ENCODE measurements around the gene CYB5R4.
"Not testable (repeated sequence)": the region's sequence is repeated elsewhere in the genome, so short reads cannot be mapped to it uniquely, and the experiment has no call there.

CYB5R4 gene

DNA sequence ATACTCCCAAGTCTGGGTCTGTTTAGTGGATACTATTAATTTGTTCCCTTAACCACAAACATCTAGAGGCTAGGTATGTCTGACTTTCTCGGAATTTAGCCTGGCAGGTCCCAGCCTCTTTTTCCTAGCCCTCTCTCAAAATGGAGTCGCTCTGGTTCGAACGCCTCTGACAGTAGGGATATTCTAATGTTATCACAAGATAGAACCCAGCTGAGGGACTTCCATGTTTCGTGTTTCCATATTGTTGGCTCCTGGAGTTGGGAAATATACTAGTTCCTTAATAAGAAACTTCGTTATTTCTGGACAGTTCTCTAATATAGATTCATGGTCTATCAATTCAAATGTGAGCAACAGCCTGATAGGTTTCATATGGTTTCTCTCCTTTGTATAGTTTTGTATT lies 16.4 kb downstream of the CYB5R4 start:
- Mint-ChIP-seq H3K9me3 (peaks cover 0 to 5% of the 10 kb centered on the region in 2 donors), H3K36me3 (peaks cover 10 to 26% of the 10 kb centered on the region in 2 donors), H3K4me3 (no peak overlapping the region), H3K27ac (no peak overlapping the region), H3K27me3 (no peaks in the 10 kb centered on the region), H3K4me1 (peaks cover 30 to 69% of the 10 kb centered on the region in 2 donors)
- no peak for ATAC-seq (replicated peaks)
- no peak for DNase-seq

DNA sequence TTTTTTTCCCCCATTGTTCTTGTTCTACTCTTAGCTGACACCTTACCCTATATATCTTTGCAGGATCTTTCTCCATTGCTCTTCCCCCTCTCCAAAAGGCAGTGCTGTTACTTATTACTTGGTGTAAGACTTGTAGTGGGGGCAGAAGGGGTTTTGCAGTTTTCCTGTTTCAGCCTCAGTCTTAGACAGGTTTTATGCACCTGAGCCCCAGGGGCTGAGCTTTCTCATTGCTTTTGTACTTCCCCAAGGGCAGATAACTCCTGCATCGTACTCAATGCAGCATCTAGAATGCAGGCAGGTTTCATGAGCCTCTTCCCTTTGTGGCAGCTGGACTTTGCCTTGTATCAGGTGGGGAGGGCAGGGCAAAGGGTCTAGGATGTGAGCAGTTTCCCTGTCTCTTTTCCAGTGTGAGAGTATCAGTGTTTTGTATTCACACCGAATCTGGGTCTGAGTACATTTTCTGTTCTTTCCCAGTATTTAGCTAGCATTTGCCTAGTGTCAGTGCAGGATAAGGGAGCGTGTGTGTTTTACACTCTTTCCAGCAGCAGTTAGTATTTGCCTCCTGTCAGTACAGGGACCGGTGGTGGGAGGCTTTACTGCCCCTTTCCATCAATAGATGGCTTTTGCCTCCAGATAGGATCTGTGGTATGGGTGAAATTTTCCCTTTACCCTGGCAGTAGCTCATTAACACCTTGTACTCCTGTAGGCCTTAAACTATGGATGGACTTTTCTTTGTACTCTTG lies 19.6 kb downstream of the CYB5R4 start:
- peaks cover 29 to 54% of the 10 kb centered on the region in 2 donors for H3K4me1 Mint-ChIP-seq
- no peak for ATAC-seq (replicated peaks)
- H3K27me3 Mint-ChIP-seq = no peaks in the 10 kb centered on the region
- no peak for DNase-seq
- peaks cover 0 to 3% of the 10 kb centered on the region in 2 donors for H3K9me3 Mint-ChIP-seq
- H3K36me3 Mint-ChIP-seq = peaks cover 10 to 11% of the 10 kb centered on the region in 2 donors
- H3K27ac Mint-ChIP-seq = peak overlapping the region; percentile 44
- H3K4me3 Mint-ChIP-seq = no peak overlapping the region

- Mint-ChIP-seq H3K36me3 (peaks cover 6 to 7% of the 10 kb centered on the region in 2 donors), H3K9me3 (no peaks in the 10 kb centered on the region), H3K4me3 (no peak overlapping the region), H3K27ac (peak overlapping the region; percentile 28), H3K27me3 (no peaks in the 10 kb centered on the region), H3K4me1 (peaks cover 28 to 53% of the 10 kb centered on the region in 2 donors)
- ATAC-seq (replicated peaks) (no peak), DNase-seq (no peak)
These were observed 20.3 kb downstream of the CYB5R4 start for GRCh38 chr6:83879746-83880145.

- Mint-ChIP-seq H3K36me3 (peaks cover 2 to 3% of the 10 kb centered on the region in 2 donors), H3K27ac (no peak overlapping the region), H3K9me3 (no peaks in the 10 kb centered on the region), H3K4me3 (no peak overlapping the region), H3K27me3 (no peaks in the 10 kb centered on the region), H3K4me1 (peaks cover 28 to 50% of the 10 kb centered on the region in 2 donors)
- ATAC-seq (replicated peaks) (no peak), DNase-seq (no peak)
These were observed 23.8 kb downstream of the CYB5R4 start for GRCh38 chr6:83883240-83883639.

GRCh38 chr6:83884523-83884922 lies 25.0 kb downstream of the CYB5R4 start:
- ATAC-seq (replicated peaks) (peak; percentile 60 to 71), DNase-seq (no peak)
- peaks cover 5 to 9% of the 10 kb centered on the region in 2 donors for H3K36me3 Mint-ChIP-seq
- H3K27me3 Mint-ChIP-seq = no peaks in the 10 kb centered on the region
- H3K9me3 Mint-ChIP-seq = peaks cover 0 to 5% of the 10 kb centered on the region in 2 donors
- H3K4me1 Mint-ChIP-seq = peaks cover 27 to 47% of the 10 kb centered on the region in 2 donors
- no peak overlapping the region for H3K4me3 Mint-ChIP-seq
- H3K27ac Mint-ChIP-seq = no peak overlapping the region

- peak; percentile 64 to 70 for ATAC-seq (replicated peaks)
- H3K9me3 Mint-ChIP-seq = peaks cover 0 to 5% of the 10 kb centered on the region in 2 donors
- H3K4me3 Mint-ChIP-seq = no peak overlapping the region
- H3K27me3 Mint-ChIP-seq = no peaks in the 10 kb centered on the region
- H3K4me1 Mint-ChIP-seq = peaks cover 19 to 43% of the 10 kb centered on the region in 2 donors
- DNase-seq = no peak
- peaks cover 8 to 19% of the 10 kb centered on the region in 2 donors for H3K36me3 Mint-ChIP-seq
- H3K27ac Mint-ChIP-seq = no peak overlapping the region
These were observed 26.5 kb downstream of the CYB5R4 start for GRCh38 chr6:83885984-83886383.

- no peaks in the 10 kb centered on the region for H3K27me3 Mint-ChIP-seq
- peaks cover 23 to 53% of the 10 kb centered on the region in 2 donors for H3K4me1 Mint-ChIP-seq
- H3K9me3 Mint-ChIP-seq = peaks cover 0 to 5% of the 10 kb centered on the region in 2 donors
- H3K36me3 Mint-ChIP-seq = peaks cover 11 to 22% of the 10 kb centered on the region in 2 donors
- H3K4me3 Mint-ChIP-seq = no peak overlapping the region
- peak; percentile 58 to 76 for ATAC-seq (replicated peaks)
- DNase-seq = no peak
- no peak overlapping the region for H3K27ac Mint-ChIP-seq
These were observed 30.1 kb downstream of the CYB5R4 start for GRCh38 chr6:83889621-83890020.

- Mint-ChIP-seq H3K27ac (no peak overlapping the region), H3K27me3 (no peaks in the 10 kb centered on the region), H3K4me1 (peaks cover 22 to 59% of the 10 kb centered on the region in 2 donors), H3K9me3 (peaks cover 0 to 5% of the 10 kb centered on the region in 2 donors), H3K36me3 (peaks cover 18 to 29% of the 10 kb centered on the region in 2 donors), H3K4me3 (no peak overlapping the region)
- DNase-seq (no peak), ATAC-seq (replicated peaks) (no peak)
These were observed 31.0 kb downstream of the CYB5R4 start for GRCh38 chr6:83890520-83890919.

DNA sequence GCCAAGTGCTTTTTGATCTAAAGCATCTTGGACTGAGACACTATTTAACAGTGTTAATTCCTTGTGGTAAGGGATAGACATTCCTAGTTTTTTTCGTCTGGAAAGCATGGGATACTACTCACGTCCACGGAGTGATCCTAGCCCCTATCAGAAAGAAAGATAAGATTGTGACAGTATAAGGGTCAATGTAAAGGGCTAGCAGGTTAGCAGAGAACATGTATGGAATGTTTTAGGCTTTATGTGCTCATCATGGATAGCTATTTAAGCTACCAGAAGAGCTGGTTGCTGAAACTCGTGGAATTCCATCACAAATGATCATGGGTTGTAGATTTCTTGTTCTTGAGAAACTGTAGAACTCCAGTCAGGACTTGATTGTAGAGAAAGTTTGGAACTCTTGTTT lies 32.1 kb downstream of the CYB5R4 start:
- Mint-ChIP-seq H3K27me3 (no peaks in the 10 kb centered on the region), H3K4me3 (no peak overlapping the region), H3K27ac (no peak overlapping the region), H3K4me1 (peaks cover 18 to 50% of the 10 kb centered on the region in 2 donors), H3K9me3 (peaks cover 2 to 5% of the 10 kb centered on the region in 2 donors), H3K36me3 (peaks cover 24 to 37% of the 10 kb centered on the region in 2 donors)
- no peak for DNase-seq
- no peak for ATAC-seq (replicated peaks)

DNA sequence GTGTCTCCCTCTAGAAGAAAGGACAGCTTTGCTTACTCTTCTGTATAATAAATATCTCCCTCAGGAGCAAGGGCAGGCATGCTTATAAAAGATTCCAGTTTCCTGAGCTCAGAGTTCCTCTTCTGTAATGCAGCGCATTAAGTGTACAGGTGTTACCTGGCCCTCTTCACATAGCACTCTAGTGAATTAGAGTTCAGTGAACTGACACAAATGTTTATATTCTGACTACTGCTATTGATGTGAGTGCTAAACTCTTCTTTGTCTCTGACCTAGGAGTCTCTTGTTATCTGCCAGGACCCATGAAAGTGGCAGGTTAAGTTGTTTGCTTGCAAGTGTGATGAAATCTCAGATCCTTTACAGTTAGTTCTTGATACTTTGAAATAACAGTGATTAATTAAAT lies 33.5 kb downstream of the CYB5R4 start:
- H3K4me3 Mint-ChIP-seq = no peak overlapping the region
- peaks cover 18 to 50% of the 10 kb centered on the region in 2 donors for H3K4me1 Mint-ChIP-seq
- H3K27ac Mint-ChIP-seq = no peak overlapping the region
- H3K36me3 Mint-ChIP-seq = peaks cover 31 to 46% of the 10 kb centered on the region in 2 donors
- H3K9me3 Mint-ChIP-seq = peaks cover 2 to 5% of the 10 kb centered on the region in 2 donors
- DNase-seq (no peak), ATAC-seq (replicated peaks) (no peak)
- H3K27me3 Mint-ChIP-seq = no peaks in the 10 kb centered on the region

DNA sequence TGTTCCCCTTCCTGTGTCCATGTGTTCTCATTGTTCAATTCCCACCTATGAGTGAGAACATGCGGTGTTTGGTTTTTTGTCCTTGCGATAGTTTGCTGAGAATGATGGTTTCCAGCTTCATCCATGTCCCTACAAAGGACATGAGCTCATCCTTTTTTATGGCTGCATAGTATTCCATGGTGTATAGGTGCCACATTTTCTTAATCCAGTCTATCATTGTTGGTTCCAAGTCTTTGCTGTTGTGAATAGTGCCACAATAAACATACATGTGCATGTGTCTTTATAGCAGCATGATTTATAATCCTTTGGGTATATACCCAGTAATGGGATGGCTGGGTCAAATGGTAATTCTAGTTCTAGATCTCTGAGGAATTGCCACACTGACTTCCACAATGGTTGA lies 37.6 kb downstream of the CYB5R4 start:
- H3K36me3 Mint-ChIP-seq = peaks cover 41 to 53% of the 10 kb centered on the region in 2 donors
- DNase-seq; H3K27me3 Mint-ChIP-seq; ATAC-seq (replicated peaks); H3K27ac Mint-ChIP-seq; H3K4me3 Mint-ChIP-seq: not testable (repeated sequence)
- H3K9me3 Mint-ChIP-seq = peaks cover 4 to 14% of the 10 kb centered on the region in 2 donors
- peaks cover 20 to 46% of the 10 kb centered on the region in 2 donors for H3K4me1 Mint-ChIP-seq

- Mint-ChIP-seq H3K4me3 (no peak overlapping the region), H3K4me1 (peaks cover 37 to 58% of the 10 kb centered on the region in 2 donors), H3K36me3 (peaks cover 55 to 72% of the 10 kb centered on the region in 2 donors), H3K27me3 (no peaks in the 10 kb centered on the region), H3K9me3 (peaks cover 19 to 31% of the 10 kb centered on the region in 2 donors), H3K27ac (no peak overlapping the region)
- no peak for DNase-seq
- ATAC-seq (replicated peaks) = no peak
These were observed 42.1 kb downstream of the CYB5R4 start for GRCh38 chr6:83901624-83902023.

GRCh38 chr6:83904395-83904794 lies 44.9 kb downstream of the CYB5R4 start:
- H3K27ac Mint-ChIP-seq = no peak overlapping the region
- peaks cover 37 to 73% of the 10 kb centered on the region in 2 donors for H3K4me1 Mint-ChIP-seq
- ATAC-seq (replicated peaks) (no peak), DNase-seq (no peak)
- H3K9me3 Mint-ChIP-seq = peaks cover 23 to 37% of the 10 kb centered on the region in 2 donors
- H3K27me3 Mint-ChIP-seq = no peaks in the 10 kb centered on the region
- H3K36me3 Mint-ChIP-seq = peaks cover 55 to 70% of the 10 kb centered on the region in 2 donors
- H3K4me3 Mint-ChIP-seq = no peak overlapping the region

- H3K27ac Mint-ChIP-seq = no peak overlapping the region
- H3K4me1 Mint-ChIP-seq = peaks cover 32 to 71% of the 10 kb centered on the region in 2 donors
- H3K4me3 Mint-ChIP-seq = no peak overlapping the region
- peaks cover 58 to 69% of the 10 kb centered on the region in 2 donors for H3K36me3 Mint-ChIP-seq
- no peaks in the 10 kb centered on the region for H3K27me3 Mint-ChIP-seq
- DNase-seq (no peak), ATAC-seq (replicated peaks) (no peak)
- peaks cover 23 to 36% of the 10 kb centered on the region in 2 donors for H3K9me3 Mint-ChIP-seq
These were observed 46.2 kb downstream of the CYB5R4 start for GRCh38 chr6:83905648-83906047.
